Epithelial cell of esophagus (primary cell): Measurements from ENCODE around the gene GNAO1.

Source experiments
- DNase-seq: peaks from one replicate; pipeline ENCODE4 v3.0.0; 2010; ENCODE audit warnings: low read depth
- H3K4me3 ChIP-seq: 2 replicates; pipeline ENCODE4 v1.5.1; 2011; ENCODE audit warnings: mild to moderate bottlenecking, low read length, control low read depth
- TF ChIP-seq, protein P1 (sequence below): IDR thresholded peaks from 2 replicates; pipeline ENCODE4 v1.5.1; 2011; ENCODE audit warnings: low read depth, mild to moderate bottlenecking, low read length, control low read depth, inconsistent platforms; ENCODE audit not compliant: insufficient read depth; ENCODE audit errors: missing control alignments

GNAO1 gene

DNA sequence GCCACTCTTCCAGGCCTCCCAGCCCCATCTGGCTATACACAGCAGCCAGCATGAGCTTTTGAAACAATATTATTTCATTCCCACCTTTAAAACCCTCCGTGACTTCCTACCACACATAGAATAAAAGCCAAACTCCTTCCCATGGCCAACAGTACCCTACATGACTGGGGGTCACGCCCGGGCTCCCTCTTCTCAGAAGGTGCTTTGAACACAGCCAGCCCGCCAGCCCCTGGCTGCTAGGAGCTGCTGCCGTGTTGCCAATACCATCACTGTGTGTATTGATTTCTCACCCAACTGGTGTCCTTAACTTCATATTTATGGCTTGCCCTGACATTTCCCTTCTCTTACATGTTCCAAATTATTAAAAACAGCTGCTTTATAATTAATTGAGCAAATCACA lies 111.2 kb downstream of the GNAO1 start:
- DNase-seq = no peak
- H3K4me3 ChIP-seq = no peak overlapping the region
- TF ChIP-seq, protein P1, sequence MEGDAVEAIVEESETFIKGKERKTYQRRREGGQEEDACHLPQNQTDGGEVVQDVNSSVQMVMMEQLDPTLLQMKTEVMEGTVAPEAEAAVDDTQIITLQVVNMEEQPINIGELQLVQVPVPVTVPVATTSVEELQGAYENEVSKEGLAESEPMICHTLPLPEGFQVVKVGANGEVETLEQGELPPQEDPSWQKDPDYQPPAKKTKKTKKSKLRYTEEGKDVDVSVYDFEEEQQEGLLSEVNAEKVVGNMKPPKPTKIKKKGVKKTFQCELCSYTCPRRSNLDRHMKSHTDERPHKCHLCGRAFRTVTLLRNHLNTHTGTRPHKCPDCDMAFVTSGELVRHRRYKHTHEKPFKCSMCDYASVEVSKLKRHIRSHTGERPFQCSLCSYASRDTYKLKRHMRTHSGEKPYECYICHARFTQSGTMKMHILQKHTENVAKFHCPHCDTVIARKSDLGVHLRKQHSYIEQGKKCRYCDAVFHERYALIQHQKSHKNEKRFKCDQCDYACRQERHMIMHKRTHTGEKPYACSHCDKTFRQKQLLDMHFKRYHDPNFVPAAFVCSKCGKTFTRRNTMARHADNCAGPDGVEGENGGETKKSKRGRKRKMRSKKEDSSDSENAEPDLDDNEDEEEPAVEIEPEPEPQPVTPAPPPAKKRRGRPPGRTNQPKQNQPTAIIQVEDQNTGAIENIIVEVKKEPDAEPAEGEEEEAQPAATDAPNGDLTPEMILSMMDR = no peak

DNA sequence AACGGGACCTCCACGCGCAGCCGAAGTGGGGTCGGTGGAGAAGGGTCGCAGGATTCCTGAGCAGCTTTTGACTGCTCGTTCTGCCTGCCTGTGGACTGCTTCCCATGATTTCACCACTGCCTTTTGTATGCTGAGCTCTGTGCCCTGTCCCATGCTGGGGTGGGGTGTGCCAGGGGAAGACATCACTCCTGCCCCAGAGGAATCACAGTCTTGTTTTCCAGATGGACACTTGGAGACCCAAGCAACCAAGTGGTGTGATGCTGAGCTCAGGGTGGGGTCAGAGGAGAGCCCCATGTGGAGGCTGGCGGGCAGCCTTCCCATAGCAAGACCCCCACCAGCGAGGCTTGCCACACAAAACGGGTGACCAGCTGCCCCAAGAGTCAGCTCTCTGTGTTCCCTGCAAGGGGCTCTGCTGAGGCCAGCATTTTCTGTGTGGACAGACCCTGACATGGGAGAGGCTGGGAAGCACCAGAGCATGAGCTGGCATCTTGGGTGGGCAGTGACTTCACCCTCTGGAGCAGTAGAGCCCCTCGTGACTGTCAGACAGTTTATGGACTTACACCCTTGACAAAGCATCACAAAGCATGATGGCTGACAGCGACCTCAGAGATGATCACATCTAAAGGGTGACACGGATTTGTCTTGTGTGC lies 111.9 kb downstream of the GNAO1 start:
- DNase-seq = no peak
- H3K4me3 ChIP-seq = no peak overlapping the region
- TF ChIP-seq, protein P1 = no peak

- TF ChIP-seq, protein P1 = no peak
- no peak overlapping the region for H3K4me3 ChIP-seq
- DNase-seq = no peak
Measured at GRCh38 chr16:56303880-56304279, 112.6 kb downstream of the GNAO1 start.

DNA sequence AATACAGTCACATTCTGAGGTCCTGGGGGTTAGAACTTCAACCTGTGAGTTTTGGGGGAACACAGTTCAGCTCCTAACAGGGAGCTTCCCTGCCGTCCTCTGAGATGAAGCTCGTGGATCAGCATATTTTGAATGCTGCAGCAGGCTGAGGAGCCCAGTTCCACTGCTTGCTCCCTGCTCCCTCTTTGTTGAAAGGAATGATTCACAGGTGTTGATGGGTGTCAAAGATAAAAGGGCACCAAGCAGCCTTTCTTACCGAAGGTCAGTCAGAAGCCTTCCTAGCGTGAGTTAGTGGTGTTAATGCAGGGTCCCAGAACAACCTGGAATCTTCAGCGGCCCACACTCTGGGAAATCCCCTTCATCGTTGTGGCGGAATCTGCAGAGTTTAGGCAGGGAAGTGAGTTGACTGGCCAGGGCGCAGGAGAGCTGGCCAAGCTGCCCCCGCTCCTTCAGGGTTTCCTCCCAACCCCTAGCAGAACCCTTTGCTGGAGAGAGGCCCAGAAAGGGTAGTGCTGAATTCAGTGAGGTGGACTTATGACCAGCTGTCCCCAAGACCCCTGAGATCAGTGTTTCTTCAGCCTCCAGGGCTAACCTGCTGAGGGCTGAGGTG lies 114.8 kb downstream of the GNAO1 start:
- TF ChIP-seq, protein P1 = no peak
- H3K4me3 ChIP-seq = no peak overlapping the region
- no peak for DNase-seq

- TF ChIP-seq, protein P1 = no peak
- H3K4me3 ChIP-seq = no peak overlapping the region
- DNase-seq = no peak
Measured at GRCh38 chr16:56306690-56307533, 115.6 kb downstream of the GNAO1 start.

DNA sequence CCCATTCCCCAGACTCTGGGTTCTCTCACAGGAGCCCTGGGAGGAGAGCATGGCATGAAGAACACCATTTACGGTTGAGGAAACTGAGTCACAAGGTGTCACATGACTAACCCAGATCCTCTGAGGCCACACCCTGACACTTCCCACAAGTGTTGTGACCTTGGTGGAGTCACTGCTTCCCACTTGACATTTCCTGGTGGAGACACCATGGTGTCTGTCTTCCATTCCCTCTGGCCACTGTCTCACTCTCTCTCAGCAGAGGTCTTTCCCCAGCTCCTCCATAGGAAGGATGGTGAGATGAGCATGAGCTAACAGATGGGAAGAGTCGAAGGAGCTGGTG lies 116.2 kb downstream of the GNAO1 start:
- no peak overlapping the region for H3K4me3 ChIP-seq
- DNase-seq = no peak
- TF ChIP-seq, protein P1 = no peak

DNA sequence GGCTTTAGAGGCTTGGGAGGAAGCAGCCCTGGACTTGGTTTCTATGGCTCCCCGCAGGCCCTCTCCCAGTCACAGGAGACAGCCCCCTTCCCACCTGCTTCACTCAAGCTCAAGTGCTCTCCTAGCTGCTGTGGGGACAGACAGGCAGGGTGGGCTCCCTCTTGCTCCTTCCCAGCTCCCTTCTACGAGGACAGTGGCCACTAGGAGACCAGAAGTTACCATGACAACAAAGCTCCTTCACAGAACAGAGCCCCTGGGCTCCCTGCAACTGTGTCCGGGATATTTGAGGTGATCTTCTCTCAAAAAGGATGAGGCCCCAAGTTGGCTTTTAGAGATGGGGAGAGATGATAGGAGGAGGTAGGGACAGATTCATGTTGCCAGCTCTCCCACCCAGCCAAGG lies 117.7 kb downstream of the GNAO1 start:
- H3K4me3 ChIP-seq = no peak overlapping the region
- TF ChIP-seq, protein P1 = no peak

More for the DNA sequence above, 117.7 kb downstream of the GNAO1 start:
- no peak for DNase-seq
